HUES64 (cell line): Measurements from ENCODE around the gene SF3B6.
A peak's percentile ranks its signal among the peaks of the same experiment; 100 is the strongest.

Source experiments
- H3K27ac ChIP-seq: 2 replicates; pipeline ENCODE4 v1.7.0; 2013; ENCODE audit warnings: low read depth, low read length, inconsistent platforms
- H3K27me3 ChIP-seq: 2 replicates; pipeline ENCODE4 v1.6.1; 2013; ENCODE audit warnings: mild to moderate bottlenecking, low read length; ENCODE audit not compliant: insufficient read depth
- H3K36me3 ChIP-seq: 2 replicates; pipeline ENCODE4 v1.6.1; 2013; ENCODE audit warnings: mild to moderate bottlenecking, low read length; ENCODE audit not compliant: insufficient read depth
- H3K4me1 ChIP-seq: 2 replicates; pipeline ENCODE4 v1.6.1; 2013; ENCODE audit warnings: mild to moderate bottlenecking, low read length, moderate library complexity; ENCODE audit not compliant: insufficient read depth
- H3K4me3 ChIP-seq: 2 replicates; pipeline ENCODE4 v1.5.1; 2013; ENCODE audit warnings: mild to moderate bottlenecking, low read length, moderate library complexity
- H3K9ac ChIP-seq: 2 replicates; pipeline ENCODE4 v1.6.1; 2013; ENCODE audit warnings: mild to moderate bottlenecking, low read depth, low read length
- H3K9me3 ChIP-seq: 2 replicates; pipeline ENCODE4 v1.6.1; 2013; ENCODE audit warnings: low read depth, low read length; ENCODE audit not compliant: insufficient read depth
- WGBS: fragments of 150-250, 120-280 bp; methylation state at CpG from one replicate; pipeline ENCODE4 v1.1.7; 2013; ENCODE audit warnings: missing lambda C conversion rate; 5-methylcytosine and 5-hydroxymethylcytosine counted together

The SF3B6 gene

DNA sequence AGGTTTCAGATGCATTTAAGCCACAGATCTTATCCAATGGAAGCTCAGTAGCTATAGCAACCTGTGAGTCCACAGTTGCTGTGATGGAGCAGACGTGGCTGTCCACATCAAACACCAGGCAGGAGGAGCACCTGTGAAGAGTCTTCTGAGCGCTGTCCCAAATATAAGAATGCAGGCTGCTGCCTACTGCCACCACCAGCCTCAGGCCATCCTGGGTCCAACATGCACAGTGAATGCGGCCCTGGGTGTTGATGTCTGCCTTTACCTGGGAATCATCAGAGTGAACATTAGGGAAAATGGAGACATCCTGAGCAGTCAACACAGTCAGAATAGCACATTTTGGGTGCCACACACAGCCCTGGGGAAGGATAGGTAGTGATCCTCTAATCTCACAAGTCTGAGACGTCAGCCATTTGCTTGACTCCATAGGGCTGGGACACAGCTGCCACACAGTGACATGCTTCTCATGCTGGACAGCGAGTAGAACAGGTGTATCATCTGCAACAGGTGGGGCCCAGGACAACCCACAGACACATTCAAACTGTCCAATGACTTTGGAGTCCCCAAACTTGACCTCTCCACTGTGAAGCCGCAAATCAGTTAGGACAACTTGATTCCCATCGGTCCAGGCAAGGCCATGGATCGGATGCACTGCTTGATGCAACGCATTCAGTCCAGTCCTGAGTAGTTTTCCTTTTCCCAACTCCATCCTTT is 37.2 kb downstream of the SF3B6 start:
- no peak overlapping the region for H3K9ac ChIP-seq
- 97% methylated on average over 9 of the region's 9 CpGs for WGBS
- H3K36me3 ChIP-seq, result peaks cover 45% of the 10 kb centered on the region
- H3K4me3 ChIP-seq, result no peak overlapping the region
- H3K9me3 ChIP-seq, result no peaks in the 10 kb centered on the region
- no peaks in the 10 kb centered on the region for H3K4me1 ChIP-seq
- H3K27ac ChIP-seq, result no peak overlapping the region
- H3K27me3 ChIP-seq, result no peaks in the 10 kb centered on the region

DNA sequence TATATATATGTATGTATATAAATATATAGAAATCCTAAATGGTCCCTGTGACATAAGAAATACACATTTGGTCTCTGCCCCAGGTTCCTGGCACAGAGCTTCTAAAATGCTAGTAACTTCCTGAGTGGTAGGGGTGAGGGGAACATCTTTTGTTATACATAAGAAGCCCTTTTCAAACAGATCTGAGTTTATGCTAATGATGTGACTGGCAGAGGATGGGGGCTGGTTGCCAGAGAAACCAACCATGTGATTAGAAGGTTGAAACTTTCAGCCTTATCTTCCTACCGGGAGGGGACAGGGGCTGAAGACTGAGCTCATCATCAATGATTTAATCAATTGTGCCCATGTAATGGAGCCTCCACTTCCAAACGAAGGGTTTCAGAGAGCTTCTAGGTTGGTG is 49.9 kb downstream of the SF3B6 start:
- H3K4me1 ChIP-seq, result peaks cover 26% of the 10 kb centered on the region
- H3K27ac ChIP-seq, result peak overlapping the region; percentile 95
- H3K9ac ChIP-seq, result peak overlapping the region; percentile 17; the same call in 1 of the 2 replicates
- peak overlapping the region; percentile 28 for H3K4me3 ChIP-seq
- no peaks in the 10 kb centered on the region for H3K9me3 ChIP-seq
- no peaks in the 10 kb centered on the region for H3K27me3 ChIP-seq
- peaks cover 42% of the 10 kb centered on the region for H3K36me3 ChIP-seq
- 9% methylated on average over 2 of the region's 2 CpGs for WGBS

DNA sequence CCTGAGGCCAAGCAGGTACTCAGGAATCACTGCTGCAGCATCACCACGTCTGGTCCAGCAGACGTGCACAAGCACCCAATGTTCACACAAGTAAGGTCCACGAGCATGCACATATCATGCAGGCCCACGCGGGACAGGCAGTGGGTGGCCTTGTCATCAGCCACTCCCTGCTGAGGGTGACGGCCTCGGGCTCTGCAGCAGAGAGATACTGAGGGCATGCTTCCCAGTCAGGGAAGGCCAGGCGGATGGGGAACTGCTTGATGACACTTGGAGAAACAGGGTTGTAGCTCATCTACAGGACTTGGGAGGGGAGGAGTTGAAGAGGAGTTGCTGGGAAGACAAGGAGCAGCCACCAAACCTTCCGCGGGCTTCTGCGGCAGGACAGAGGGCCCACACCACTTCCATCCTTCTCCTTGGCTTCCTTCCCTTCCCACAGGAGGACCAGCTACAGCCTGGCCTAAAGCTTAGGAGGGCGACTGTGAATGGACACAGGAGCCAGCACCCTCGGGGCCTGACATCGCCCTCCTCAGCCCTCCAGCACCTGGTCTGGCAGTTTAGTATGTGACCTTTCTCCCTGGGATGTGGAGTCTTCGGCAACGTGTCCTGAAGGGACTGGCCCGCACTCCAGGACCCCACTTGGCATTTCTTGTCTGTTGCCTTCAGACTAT is 51.0 kb downstream of the SF3B6 start:
- peak overlapping the region; percentile 30; the same call in 1 of the 2 replicates for H3K9ac ChIP-seq

DNA sequence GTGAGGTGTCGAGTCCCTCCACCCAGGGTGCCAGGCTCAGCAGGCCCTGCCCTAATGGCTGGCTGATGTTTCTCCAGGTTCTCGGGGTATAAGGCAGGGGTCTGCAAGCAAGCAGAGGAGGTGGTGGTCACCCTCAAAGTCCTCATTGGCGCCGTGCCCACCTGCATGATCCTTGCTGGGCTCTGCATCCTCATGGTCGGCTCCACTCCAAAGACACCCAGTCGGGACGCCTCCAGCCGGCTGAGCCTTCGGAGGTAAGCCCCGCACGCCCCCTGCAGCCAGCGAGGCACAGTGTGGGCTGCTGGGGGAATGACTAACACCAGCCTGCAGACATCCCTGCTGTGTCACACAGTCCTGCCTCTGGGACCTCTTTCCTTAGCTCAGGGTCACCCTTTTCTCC is 52.1 kb downstream of the SF3B6 start:
- no peak overlapping the region for H3K9ac ChIP-seq
- WGBS, result 78% methylated on average over 12 of the region's 12 CpGs
- peaks cover 20% of the 10 kb centered on the region for H3K36me3 ChIP-seq
- H3K27me3 ChIP-seq, result no peaks in the 10 kb centered on the region
- no peak overlapping the region for H3K27ac ChIP-seq
- H3K4me3 ChIP-seq, result no peak overlapping the region
- peaks cover 26% of the 10 kb centered on the region for H3K4me1 ChIP-seq
- H3K9me3 ChIP-seq, result no peaks in the 10 kb centered on the region

More for the DNA sequence above, 51.0 kb downstream of the SF3B6 start:
- no peaks in the 10 kb centered on the region for H3K27me3 ChIP-seq
- H3K9me3 ChIP-seq, result no peaks in the 10 kb centered on the region
- no peak overlapping the region for H3K4me3 ChIP-seq
- H3K4me1 ChIP-seq, result peaks cover 26% of the 10 kb centered on the region
- peaks cover 31% of the 10 kb centered on the region for H3K36me3 ChIP-seq
- WGBS, result 92% methylated on average over 17 of the region's 17 CpGs
- peak overlapping the region; percentile 95 for H3K27ac ChIP-seq

DNA sequence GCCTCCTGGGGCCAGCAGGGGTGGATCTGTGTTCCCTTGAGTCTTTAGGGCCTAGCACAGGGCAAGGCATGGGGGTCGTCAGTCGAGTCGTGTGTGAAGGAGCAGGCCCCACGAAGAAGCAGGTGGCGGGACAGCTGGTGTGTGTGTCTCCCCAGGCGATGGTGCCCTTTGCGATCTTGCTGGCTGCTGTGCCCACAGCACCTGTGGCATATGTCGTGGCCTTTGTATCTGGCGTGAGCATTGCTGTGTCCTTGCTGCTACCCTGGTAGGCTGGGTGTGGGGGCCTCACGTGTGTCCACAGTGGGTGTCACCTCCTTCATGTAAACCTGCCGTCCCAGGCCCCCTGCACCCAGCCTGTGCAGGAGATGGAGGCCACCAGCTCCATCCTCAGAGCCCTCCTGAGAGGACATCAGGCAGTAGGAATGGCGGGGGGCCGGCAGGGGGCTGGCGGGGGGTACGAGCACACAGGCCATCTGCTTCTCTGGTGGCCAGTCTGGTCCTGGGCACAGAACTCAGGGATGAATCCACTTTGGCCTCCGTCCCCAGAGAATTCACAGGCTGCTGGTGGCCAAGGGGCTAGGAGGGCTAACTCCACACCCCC is 53.1 kb downstream of the SF3B6 start:
- Histone ChIP-seq H3K9ac (no peak overlapping the region), H3K9me3 (no peaks in the 10 kb centered on the region), H3K36me3 (peaks cover 14% of the 10 kb centered on the region; the same call in 1 of the 2 replicates), H3K27ac (no peak overlapping the region), H3K4me3 (no peak overlapping the region), H3K4me1 (peaks cover 30% of the 10 kb centered on the region), H3K27me3 (no peaks in the 10 kb centered on the region)
- 88% methylated on average over 16 of the region's 16 CpGs for WGBS

DNA sequence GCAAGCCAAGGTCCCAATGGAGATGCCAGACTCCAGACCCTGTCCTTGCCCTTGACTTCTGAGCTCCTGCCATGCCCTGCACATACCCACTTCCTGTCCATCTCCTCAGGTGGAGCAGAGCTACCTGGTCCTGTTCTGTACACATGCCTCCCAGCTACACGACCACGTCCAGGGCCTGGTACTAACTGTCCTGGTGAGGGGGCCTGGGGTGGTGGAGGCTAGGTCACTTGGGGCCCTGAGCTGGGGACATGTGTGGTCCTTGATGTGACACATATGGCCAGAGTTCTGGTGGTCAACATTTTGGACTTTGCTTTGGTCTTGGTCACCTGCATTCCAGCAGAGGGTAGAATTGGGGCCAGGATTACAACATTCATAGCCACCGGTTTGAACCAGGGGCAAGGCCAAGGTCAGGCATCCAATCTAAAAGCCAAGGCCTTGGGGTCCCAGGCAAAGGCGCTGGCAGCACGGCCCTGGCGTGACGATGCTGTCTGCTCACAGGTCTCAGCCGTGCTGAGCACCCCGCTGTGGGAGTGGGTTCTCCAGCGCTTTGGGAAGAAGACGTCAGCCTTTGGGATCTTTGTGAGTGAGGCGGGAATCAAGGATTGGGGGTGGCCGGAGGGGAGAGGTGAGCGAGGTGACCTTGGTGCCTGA is 53.7 kb downstream of the SF3B6 start:
- Histone ChIP-seq H3K27me3 (no peaks in the 10 kb centered on the region), H3K9ac (no peak overlapping the region), H3K36me3 (peaks cover 14% of the 10 kb centered on the region; the same call in 1 of the 2 replicates), H3K4me3 (no peak overlapping the region), H3K27ac (no peak overlapping the region), H3K9me3 (no peaks in the 10 kb centered on the region), H3K4me1 (peaks cover 26% of the 10 kb centered on the region)
- 96% methylated on average over 14 of the region's 14 CpGs for WGBS

DNA sequence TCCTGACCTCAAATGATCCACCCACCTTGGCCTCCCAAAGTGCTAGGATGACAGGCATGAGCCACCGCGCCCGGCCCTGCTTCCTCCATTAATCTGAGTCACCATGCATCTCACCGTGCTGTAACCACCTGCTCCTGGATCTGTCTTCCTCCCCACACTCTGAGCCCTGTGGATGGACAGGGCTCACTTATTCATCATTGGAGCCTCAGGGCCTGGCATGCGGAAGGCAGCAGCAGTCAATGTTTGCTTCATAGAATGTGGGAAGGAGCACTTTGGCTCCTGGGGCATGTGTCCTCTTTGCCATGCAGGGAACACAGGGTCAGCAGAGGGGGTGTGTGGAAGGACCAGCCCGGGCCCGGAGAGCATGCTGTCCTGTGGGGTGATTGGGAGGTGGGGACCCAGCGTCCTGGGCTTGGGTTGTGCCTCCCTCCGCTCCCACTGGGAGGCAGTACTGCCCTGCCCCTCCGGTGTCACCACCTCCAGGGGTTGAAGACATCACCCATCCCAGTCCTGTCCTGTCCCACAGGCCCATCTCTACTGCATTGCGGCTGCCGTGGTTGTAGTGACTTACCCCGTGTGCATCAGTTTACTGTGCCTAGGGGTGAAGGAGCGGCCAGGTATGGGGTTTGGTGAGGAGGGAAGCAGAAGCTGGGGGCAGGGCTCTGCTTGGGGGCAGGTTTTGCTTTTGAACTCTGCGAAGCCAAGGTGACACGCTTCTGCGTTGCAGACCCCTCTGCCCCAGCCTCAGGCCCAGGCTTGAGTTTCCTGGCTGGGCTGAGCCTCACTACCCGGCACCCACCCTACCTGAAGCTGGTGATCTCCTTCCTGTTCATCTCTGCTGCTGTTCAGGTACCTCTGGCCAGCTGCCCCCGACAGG is 54.8 kb downstream of the SF3B6 start:
- Histone ChIP-seq H3K4me3 (no peak overlapping the region), H3K9ac (no peak overlapping the region), H3K36me3 (peaks cover 14% of the 10 kb centered on the region; the same call in 1 of the 2 replicates), H3K9me3 (no peaks in the 10 kb centered on the region), H3K27me3 (no peaks in the 10 kb centered on the region), H3K27ac (no peak overlapping the region), H3K4me1 (peaks cover 20% of the 10 kb centered on the region)
- 80% methylated on average over 19 of the region's 19 CpGs for WGBS

DNA sequence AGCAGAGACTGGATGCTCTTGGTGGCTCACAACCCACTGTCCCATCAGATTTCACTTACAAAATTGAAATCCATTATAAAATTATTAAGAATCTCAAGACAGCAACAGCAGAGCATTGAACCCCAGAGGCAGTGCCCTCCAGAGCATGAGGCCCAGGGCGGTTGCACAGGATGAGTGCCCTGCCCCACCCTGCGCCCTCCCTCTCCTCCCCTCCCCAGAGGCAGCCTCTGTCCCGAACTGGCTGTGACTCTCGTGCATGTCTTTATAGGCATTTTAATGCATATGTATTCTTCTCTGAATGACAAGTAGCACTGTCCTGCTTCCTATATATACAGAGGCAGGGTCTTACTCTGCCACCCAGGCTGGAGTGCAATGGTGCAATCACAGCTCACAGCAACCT is 55.9 kb downstream of the SF3B6 start:
- Histone ChIP-seq H3K36me3 (peaks cover 14% of the 10 kb centered on the region; the same call in 1 of the 2 replicates), H3K9me3 (no peaks in the 10 kb centered on the region), H3K9ac (no peak overlapping the region), H3K4me1 (peaks cover 23% of the 10 kb centered on the region), H3K27me3 (no peaks in the 10 kb centered on the region), H3K27ac (no peak overlapping the region), H3K4me3 (no peak overlapping the region)
- WGBS, result 84% methylated on average over 4 of the region's 4 CpGs

DNA sequence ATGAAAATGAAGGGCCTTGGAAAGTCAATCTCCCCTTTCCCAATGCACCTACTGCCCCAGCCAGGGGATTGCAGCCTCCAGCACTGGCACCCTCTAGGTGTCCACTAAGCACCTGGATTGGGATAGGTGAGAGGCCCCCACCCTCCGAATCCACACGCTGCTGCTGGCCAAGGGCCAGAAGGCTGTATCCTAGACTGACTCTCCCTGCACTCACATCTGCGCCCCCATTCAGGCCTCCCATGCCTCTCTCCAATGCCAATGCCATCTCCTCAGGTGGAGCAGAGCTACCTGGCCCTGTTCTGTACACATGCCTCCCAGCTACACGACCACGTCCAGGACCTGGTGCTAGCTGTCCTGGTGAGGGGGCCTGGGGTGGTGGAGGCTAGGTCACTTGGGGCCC is 56.4 kb downstream of the SF3B6 start:
- Histone ChIP-seq H3K27me3 (no peaks in the 10 kb centered on the region), H3K4me3 (no peak overlapping the region), H3K9ac (no peak overlapping the region), H3K9me3 (no peaks in the 10 kb centered on the region), H3K4me1 (peaks cover 18% of the 10 kb centered on the region), H3K36me3 (peaks cover 14% of the 10 kb centered on the region; the same call in 1 of the 2 replicates), H3K27ac (no peak overlapping the region)
- 97% methylated on average over 5 of the region's 5 CpGs for WGBS

DNA sequence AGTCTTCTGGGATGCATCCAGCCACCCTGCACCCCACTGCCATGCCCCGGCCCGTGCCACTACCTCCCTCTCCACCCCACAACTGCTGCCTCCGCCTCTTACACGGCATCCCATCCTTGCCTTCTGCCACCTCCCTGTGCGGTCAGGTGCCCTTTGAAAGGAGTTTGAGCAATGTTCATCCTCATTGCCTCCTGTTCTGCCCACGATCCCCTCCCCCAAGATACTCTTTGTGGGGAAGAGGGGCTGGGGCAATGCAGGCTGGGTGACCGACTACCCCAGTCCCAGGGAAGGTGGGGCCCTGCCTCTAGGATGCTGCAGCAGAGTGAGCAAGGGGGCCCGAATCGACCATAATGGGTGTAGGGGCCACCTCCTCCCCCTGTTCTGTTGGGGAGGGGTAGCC is 57.9 kb downstream of the SF3B6 start:
- Histone ChIP-seq H3K4me1 (peaks cover 13% of the 10 kb centered on the region; the same call in 1 of the 2 replicates), H3K27me3 (no peaks in the 10 kb centered on the region), H3K27ac (no peak overlapping the region), H3K4me3 (no peak overlapping the region), H3K9me3 (no peaks in the 10 kb centered on the region), H3K9ac (no peak overlapping the region), H3K36me3 (peaks cover 7% of the 10 kb centered on the region; the same call in 1 of the 2 replicates)
- WGBS, result 83% methylated on average over 9 of the region's 9 CpGs
